Stomach (tissue), 4 donors: ENCODE data around the gene HORMAD2.

Experiments
- CTCF ChIP-seq, 7 experiments: fragments of 450-650 bp in 4 of 7; fragments of 200-600 bp in 3 of 7; sonication (generic) in 3 of 7; IDR thresholded peaks; one replicate each; pipeline ENCODE4 v1.5.1; 2016 to 2019; ENCODE audit warnings: antibody characterized with exemption in 7 of 7, control low read depth in 2 of 7, mild to moderate bottlenecking in 1 of 7
- POLR2A ChIP-seq, 4 donors: fragments of 450-650 bp; IDR thresholded peaks; one replicate each; pipeline ENCODE4 v1.6.1; 2016; ENCODE audit warnings: antibody characterized with exemption in 4 of 4, control low read depth in 2 of 4, mild to moderate bottlenecking in 1 of 4, moderate library complexity in 1 of 4
- POLR2AphosphoS5 ChIP-seq, 3 donors: sonication (generic); formaldehyde crosslinking; IDR thresholded peaks; one replicate each; pipeline ENCODE4 v1.6.1; 2016; ENCODE audit warnings: antibody characterized with exemption in 3 of 3

- no peak for TF ChIP-seq POLR2A (IDR thresholded peaks at IDR 0.05)
- TF ChIP-seq CTCF (IDR thresholded peaks at IDR 0.05), result no peak
- no peak for TF ChIP-seq POLR2AphosphoS5 (IDR thresholded peaks at IDR 0.05)
Measured at GRCh38 chr22:30031764-30032455, 48.4 kb upstream of the HORMAD2 start.
